LNCAP (cell line): ENCODE results near the gene PKDCC.

ENCODE experiments used
- TF ChIP-seq, protein P1 (sequence below): fragments of 450-650 bp; IDR thresholded peaks from 2 replicates; pipeline ENCODE4 v1.5.1; 2017; ENCODE audit warnings: mild to moderate bottlenecking

PKDCC gene

DNA sequence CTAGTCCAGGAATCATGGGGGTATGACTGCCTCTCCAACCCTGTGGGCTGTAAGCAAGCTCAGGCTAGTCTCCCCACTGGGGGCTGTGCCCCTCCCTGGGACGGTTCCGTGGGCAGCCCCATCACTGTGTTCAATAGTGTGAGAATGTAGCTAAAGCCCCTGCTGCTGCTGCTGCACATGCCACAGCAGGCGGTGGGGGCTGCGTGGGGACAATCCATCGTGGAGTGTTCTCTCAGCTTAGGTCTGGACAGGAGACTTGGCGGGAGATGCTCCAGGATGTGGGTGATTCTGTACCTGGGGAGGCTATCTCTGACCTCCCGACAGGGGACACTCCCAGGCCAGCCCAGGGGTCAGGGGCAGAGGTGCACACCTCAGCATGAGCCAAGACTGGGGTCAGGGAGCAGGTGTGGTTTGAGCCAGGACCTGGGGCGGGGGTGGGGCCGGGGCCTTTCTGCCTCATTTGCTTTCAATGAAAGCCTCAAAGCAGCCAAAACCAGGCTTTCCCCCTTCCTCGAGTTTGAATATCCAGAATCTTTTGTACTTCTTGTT, 10.2 kb downstream of the PKDCC start:
- TF ChIP-seq, protein P1, sequence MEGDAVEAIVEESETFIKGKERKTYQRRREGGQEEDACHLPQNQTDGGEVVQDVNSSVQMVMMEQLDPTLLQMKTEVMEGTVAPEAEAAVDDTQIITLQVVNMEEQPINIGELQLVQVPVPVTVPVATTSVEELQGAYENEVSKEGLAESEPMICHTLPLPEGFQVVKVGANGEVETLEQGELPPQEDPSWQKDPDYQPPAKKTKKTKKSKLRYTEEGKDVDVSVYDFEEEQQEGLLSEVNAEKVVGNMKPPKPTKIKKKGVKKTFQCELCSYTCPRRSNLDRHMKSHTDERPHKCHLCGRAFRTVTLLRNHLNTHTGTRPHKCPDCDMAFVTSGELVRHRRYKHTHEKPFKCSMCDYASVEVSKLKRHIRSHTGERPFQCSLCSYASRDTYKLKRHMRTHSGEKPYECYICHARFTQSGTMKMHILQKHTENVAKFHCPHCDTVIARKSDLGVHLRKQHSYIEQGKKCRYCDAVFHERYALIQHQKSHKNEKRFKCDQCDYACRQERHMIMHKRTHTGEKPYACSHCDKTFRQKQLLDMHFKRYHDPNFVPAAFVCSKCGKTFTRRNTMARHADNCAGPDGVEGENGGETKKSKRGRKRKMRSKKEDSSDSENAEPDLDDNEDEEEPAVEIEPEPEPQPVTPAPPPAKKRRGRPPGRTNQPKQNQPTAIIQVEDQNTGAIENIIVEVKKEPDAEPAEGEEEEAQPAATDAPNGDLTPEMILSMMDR, result no peak

DNA sequence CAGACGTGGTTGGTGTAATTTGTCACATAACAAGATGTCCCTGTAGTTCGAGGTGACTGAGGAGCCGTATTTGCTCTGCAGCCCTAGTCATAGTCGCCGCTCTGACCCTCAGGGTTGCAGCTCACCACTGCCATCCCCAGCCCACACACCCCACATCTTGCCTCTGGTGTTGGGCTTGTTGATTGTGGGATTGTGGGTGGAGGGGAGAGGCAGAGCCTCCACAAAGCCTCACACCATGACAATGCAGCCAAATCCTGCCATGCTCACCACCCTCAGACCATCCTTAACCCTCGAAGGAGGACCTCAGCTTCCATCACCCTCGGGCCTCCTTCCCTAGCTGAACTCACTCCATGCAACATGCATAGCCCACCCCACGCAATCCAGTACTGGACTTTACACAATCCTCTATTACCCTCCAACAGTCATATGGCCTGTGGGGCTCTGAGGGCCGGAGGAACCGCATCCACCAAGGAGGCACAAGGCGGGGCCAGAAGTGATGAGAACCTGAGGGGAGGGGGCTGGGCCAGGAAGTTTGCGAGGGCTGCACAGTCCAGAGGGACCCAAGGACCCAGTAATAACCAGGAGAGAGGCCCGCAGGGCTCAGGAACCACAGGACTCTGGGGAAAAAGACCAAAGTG, 11.6 kb downstream of the PKDCC start:
- TF ChIP-seq, protein P1, result no peak

DNA sequence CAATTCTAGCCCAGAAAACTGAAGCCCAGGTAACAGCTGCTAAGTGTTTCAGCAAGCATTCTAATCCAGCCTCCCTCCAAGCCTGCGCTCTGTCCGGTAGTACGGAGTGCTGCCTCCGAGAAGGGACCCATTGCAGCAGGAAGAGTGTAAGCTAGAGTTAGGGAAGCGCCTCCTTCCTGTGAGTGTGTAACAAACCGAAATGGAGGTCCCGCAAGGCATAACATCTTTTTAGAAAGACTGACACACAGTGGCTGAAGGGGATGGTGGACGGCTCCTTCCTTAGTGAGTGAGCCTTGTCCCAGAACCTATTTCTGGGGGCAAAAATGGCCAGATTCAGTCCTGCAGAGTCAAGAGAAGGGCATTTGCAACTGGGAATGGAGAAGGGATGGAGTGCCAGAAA, 12.2 kb downstream of the PKDCC start:
- TF ChIP-seq, protein P1, result no peak

DNA sequence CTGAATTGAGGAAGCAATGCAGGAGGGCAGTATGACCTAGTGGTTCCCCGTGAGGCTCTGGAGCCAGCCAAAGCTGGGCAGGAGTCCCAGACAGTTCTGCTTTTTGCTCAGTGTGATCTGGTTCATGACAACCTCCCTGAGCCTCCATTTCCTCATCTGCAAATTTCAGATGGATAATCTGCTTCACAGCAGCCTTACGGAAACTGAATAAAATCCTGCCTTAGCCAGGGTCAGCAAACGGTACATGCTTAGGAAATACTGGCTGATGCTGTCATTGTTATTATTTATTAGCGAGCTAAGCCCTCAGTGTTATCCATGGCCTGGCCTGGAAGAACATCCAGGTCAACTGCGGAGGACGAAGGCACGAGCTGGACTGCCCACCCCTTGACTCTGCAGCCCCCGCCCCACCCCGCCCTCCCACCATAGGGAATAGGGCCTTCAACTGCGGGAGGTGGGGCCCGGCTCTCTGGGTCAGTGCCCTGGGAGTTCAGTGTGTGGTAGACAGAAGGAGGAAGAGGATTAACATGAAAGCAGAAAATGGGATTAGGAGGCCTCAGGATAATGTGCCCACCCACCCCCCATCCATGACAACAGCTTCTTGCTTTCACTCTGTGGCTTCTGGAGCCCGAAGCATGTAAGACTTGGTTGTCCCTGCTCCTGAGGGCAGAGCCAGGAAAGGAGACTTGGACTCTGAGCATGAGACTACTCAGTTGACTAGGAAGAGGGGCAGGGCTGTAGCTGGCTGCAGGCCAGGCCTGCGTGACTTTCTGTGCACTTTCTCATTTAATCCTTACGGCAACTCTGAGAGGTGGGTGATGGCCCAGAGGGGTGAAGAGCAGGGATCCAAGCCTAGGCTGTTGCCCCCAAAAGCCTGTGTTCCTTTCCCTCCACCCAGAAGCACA, 13.1 kb downstream of the PKDCC start:
- TF ChIP-seq, protein P1, result no peak

DNA sequence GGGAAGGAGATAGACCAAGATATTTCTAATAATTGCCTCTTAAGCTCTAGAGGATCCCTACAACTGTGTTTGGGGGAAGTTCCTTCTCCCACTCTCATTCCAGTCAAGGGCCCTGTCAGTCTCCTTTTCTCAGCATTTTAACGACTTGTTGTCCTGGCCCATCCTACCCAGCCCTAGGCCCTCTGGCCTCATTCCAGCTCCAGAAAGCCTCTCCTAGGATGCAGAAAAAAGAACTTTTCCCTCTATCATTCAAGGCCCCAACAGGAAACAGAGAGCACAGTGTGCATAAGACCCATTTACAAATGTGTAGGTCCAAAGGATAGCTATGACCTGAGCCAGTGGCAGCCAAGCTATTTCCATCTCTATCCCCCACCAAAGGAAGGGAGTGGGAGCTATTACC, 14.0 kb downstream of the PKDCC start:
- TF ChIP-seq, protein P1, result no peak

DNA sequence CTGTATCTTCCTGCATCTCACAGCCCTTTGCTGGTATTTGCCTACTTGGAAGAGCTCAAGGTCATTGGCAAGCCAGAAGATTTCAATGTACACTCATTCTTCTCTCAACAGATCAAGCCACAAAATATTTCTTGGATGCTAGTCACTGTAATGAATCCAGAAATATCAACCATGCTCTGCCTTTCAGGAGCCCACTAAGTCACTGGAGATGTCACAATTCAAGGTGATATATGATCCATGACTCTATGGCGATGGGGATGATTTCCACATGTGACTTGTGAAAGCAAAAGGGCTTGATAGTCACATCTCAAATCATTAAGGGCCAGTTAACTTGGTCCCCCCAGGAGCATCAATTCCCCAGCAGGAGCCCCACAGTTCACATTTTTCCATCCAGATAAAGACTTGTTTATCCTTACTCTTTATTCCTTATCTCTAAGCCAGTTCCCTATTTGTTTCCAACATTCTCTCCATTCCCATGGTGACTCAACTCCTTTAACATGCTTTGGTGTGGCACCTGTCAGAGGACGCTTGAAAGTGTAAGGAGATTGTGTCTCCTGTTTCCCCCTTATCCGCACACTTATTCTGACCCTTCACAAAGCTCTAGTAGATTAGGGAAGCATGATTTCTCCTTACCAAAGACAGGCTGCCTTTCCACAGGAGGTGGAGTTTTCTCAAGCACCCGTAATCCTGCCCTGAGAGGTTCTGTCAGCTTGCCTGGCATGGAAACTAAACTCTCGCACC, 15.8 kb downstream of the PKDCC start:
- TF ChIP-seq, protein P1, result no peak

DNA sequence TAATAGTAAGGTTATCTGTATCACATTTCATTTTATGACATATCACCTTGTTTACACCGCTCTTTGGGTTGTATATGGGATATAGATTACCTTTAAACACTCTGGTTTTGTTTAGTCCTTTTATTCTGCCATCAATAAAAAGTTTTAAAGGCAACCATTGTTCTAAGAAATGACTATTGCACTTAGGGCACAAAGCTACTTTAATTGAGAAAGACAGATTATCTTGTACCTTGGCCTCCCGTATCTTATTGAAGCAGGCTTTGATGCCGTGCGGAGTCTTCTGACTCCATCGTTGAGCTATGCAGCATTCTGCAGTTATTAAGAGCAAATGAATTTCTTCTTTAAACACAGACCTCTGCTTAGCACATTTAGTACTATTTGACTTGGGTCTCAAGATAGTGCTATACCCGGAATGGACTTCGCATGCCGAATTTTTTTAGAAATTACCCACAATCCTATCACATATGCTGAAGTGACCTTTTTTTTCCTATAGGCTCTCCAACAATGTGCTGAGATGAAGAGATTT, 16.7 kb downstream of the PKDCC start:
- TF ChIP-seq, protein P1, result no peak
